HG02970 (cell line): ENCODE measurements around the gene ZNF578.
"Not testable (repeated sequence)": the region's sequence is repeated elsewhere in the genome, so short reads cannot be mapped to it uniquely, and the experiment has no call there.

ENCODE experiments used
- ATAC-seq: cut with Tn5 transposase; IDR thresholded peaks from one replicate; pipeline ENCODE4 v1.9.1; 2021; ENCODE audit warnings: mild to moderate bottlenecking, moderate library complexity, moderate number of reproducible peaks; ENCODE audit not compliant: unreplicated experiment, low FRiP score

The ZNF578 gene

DNA sequence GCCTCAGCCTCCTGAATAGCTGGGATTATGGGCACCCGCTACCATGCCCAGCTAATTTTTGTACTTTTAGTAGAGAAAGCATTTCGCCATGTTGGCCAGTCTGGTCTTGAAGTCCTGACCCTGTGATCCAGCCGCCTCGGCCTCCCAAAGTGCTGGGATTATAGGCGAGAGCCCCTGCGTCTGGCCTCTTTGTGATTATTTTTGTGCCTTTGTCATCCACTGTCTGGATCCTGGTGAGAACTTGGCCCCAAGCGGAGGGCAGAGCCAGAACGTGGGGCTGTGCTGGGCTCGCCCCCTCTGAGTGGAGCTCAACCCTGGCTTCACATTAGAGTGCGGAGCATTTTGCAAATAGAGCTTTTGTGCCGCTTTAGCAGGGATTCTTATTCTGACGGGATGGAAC is 47.6 kb downstream of the ZNF578 start:
- not testable (repeated sequence) for ATAC-seq

GRCh38 chr19:52507266-52507665 is 53.9 kb downstream of the ZNF578 start:
- ATAC-seq = no peak

GRCh38 chr19:52516191-52516590 is 62.8 kb downstream of the ZNF578 start:
- ATAC-seq = no peak

DNA sequence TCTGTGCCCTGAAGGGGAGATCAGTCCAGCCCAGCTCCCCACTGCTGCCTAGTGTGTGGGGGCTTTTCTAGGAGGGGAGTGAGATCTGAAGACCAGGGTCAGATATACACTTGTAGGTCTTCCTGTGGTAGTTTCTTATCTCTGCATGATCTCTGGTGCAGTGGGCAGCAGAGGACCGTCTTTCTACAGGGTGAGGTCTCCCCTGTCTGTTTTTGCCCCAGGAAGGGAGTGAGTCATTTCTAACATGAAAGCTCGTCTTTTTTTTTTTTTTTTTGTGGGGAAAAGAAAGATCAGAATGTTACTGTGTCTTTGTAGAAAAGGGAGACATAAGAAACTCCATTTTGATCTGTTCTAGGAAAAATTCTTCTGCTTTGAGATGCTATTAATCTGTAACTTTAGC is 65.3 kb downstream of the ZNF578 start:
- no peak for ATAC-seq

DNA sequence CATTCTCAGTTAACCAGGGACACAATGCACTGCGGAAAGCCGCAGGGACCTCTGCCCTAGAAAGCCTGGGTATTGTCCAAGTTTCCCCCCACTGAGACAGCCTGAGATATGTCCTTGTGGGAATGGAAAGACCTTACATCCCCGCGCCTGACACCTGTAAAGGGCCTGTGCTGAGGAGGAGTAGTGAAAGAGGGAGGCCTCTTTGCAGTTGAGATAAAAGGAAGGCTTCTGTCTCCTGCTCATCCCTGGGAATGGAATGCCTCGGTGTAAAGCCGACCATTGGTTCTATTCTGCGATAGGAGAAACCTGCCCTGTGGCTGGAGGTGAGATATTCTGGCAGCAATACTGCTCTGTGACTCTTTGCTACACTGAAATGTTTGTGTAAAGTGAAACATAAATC is 65.8 kb downstream of the ZNF578 start:
- ATAC-seq = not testable (repeated sequence)

DNA sequence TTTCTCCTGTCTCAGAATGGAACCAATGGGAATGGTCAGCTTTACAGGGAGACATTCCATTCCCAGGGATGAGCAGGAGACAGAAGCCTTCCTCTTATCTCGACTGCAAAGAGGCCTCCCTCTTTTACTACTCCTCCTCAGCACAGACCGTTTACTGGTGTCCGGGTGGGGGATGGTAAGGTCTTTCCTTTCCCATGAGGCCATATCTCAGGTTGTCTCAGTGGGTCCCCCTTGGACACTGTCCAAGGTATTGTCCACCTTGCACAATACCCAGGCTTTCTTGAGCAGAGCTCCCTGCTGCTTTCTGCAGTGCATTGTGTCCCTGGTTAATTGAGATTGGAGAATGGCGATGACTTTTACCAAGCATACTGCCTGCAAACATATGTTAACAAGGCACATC is 66.7 kb downstream of the ZNF578 start:
- no peak for ATAC-seq

GRCh38 chr19:52522551-52522950 is 69.2 kb downstream of the ZNF578 start:
- no peak for ATAC-seq

DNA sequence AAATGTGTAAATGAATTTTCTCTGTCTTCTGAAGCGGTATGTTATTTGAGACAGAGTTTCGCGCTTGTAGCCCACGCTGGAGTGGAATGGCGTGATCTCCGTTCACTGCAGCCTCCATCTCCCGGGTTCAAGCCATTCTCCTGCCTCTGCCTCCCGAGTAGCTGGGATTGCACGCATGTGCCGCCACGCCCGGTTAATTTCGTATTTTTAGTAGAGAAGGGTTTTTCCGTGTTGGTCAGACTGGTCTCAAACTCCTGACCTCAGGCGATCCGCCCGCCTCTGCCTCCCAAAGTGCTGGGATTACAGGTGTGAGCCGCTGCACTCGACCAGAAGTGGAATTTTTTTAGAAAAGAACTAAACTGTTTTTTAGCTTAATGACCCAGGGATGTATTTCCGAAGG is 70.7 kb downstream of the ZNF578 start:
- no peak for ATAC-seq

- peak; percentile 80 for ATAC-seq
Measured at GRCh38 chr19:52527134-52527955, 74.0 kb downstream of the ZNF578 start, which contains the start of gene ZNF808. Gene ZNF808, plus strand, starts transcription at chr19:52527668. Its CDS starts 15,617 bp downstream, at chr19:52543285.

DNA sequence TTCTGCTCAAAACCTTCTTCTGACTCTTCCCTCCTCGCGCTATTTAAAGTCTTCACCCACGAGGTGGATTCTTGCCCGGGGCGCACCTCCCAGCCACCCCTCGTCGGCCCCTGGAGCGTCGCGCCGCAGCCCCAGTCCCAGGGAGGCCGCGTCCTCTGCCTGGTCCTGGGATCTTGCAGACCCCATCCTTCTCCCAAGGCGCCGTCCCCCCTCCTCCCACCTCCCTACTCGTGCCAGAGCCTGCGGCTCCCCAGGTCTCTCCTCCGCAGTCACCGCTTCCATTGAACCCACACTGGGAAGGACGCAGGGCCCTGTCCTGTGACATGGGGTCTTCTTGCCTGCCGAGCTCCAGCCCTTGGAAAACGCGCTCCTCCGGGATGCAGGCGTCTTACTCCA is 74.6 kb downstream of the ZNF578 start:
- ATAC-seq = no peak

DNA sequence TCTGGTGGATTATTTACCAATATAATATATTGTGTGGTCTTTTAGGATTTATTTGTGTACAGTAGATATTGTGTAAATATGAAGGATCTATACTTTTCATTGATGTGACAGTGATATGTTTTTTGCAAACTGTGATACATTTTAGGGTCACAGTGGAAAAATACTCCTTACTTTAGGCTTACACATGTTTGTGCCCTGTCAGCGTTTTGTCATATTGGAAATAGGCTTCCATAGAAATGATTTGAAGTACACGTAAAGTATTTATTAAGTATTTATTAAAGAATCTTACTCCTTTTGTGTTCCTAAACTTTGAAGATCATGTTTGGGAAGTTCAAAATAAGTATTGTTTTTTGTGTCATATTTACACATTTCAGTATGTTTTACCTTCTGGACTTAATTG is 79.1 kb downstream of the ZNF578 start:
- ATAC-seq = no peak

DNA sequence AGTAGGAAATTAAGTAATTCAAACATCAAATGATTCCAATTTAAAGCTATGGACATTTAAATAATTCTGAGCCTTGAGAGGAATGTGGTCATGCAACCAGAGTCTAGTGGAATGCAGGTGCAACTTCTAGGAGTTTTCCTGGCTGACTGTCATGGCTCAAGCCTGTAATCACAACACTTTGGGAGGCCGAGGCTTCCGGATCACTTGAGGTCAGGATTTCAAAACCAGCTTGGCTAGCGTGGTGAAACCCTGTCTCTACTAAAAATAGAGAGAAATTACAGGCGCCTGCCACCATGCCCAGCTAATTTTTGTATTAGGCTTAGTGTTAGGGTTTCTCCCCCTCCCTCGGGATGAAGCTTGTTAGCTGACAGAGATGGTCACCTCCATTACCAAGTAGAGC is 80.5 kb downstream of the ZNF578 start:
- no peak for ATAC-seq

- not testable (repeated sequence) for ATAC-seq
Measured at GRCh38 chr19:52535385-52535770, 82.0 kb downstream of the ZNF578 start.

DNA sequence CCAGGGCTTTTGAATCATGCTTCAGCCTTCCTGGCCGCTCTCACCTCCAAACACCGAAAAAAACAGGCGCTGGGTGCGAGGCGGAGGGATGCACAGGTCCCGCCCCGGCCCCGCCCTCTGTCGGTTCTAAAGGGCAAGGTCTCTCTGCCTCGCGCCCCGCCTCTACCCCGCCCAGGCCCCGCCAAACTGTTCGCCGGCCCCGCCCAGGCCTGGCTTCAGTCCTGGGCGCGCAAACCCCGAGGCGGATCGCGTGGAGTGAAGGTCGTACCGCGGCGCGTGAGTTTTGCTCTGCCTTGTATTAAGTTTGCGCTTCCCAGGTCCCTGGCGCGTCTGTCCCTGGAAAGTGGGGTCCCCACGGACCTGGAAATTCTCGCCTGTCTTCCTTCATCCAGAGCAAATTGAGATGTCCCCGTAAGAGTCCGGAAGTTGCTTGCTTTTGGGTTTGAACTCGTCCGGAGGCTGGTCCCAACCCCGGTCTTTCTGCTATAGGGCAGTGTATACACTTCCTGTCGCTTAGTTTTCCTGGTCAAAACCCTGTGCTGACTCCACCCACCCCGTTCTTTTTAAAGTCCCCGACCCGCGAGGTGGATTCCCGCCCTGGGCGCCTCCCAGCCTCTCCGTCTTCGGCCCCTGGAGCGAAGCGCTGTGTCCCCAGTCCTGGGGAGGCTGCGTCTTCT is 82.6 kb downstream of the ZNF578 start:
- peak; percentile 78 for ATAC-seq

DNA sequence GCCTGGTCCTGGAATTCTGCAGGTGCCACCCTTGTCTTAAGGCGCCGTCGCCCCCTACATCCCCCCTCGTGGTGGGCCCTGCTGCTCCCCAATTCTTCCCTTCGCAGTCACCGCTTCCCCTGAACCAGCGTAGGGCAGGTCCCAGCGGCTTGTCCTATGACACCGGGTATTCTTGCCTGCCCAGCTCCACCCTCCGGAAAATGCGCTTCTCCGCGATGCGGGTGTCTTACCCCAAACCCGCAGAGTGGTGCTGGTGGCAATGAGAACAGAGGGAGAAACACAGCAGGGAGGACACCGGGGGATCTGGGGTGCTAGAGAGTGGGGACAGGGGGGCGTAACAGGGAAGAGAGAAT is 83.1 kb downstream of the ZNF578 start:
- peak; percentile 10 for ATAC-seq

DNA sequence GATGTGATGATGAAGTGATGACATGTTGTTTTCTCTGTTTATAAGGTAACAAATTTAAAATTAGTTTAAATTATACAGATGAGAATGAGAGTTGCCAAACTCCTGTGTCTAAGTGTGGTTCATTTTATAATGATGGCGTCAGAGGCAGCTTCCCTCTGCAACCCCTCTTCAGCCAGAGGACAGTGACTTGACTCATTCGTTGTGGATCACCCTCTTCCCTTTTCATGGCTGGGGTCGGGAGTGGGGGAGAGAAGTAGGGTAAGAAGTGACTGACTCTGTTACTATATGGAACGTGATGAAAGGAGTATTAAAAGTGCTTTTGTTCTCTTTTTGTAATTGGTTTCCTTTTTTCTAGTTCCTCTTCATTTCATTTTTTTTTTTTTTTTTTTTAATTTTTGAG is 85.5 kb downstream of the ZNF578 start:
- not testable (repeated sequence) for ATAC-seq

- ATAC-seq = not testable (repeated sequence)
Measured at GRCh38 chr19:52541176-52541575, 87.8 kb downstream of the ZNF578 start.

GRCh38 chr19:52541608-52542007 is 88.3 kb downstream of the ZNF578 start:
- ATAC-seq = no peak

DNA sequence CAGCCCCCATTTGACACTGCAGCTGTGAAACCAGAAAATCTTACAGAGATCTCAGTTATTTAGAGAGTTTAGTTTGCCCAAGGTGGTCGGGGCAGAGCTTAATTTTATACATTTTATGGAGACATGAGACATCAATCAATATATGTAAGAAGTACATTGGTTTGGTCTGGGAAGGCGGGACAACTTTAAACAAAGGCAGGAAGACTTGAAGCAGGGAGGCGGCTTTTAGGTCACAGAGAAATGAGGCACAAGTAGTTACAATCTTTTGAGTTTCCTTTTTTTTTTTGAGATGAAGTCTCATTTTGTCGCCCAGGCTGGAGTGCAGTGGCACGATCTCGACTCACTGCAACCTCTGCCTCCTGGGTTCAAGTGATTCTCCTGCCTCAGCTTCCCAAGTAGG is 89.2 kb downstream of the ZNF578 start:
- ATAC-seq = not testable (repeated sequence)

DNA sequence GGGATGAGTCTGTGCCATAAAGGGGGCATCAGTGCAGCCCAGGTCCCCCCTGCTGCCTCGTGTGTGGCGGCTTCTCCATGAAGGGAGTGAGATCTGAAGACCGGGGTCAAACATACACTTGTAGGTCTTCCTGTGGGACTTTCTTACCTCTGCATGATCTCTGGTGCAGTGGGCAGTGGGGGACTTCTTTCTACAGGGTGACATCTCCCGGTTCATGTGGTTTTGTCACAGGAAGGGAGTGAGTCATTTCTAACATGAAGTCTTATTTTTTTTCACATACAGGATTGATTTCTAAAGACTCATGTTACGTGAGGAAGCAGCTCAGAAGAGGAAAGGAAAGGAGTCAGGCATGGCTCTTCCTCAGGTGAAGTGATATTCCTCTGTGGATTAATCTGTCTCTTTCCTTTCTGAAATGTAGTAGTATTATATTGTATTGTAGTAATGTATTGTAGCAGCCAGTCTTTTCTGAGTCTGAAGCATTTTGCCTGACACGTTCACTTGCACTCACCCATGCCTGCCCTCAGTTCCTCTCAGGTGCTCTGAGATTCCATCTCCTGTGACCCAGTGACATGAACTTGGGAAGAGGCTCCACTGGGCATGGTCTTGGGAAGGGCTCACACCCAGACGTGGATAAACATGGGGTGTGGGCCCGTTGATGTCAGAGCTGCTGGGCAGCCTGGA is 89.8 kb downstream of the ZNF578 start:
- ATAC-seq = no peak

- no peak for ATAC-seq
Measured at GRCh38 chr19:52554216-52554971, 101.0 kb downstream of the ZNF578 start.
